DMS79 (cell line): Measurements from ENCODE around the gene KDM2A.
"Not testable (repeated sequence)": the region's sequence is repeated elsewhere in the genome, so short reads cannot be mapped to it uniquely, and the experiment has no call there.

Experiments used
- DNase-seq: peaks from one replicate; lab custom pipeline; 2025; lab: John Stamatoyannopoulos, UW

KDM2A gene

DNA sequence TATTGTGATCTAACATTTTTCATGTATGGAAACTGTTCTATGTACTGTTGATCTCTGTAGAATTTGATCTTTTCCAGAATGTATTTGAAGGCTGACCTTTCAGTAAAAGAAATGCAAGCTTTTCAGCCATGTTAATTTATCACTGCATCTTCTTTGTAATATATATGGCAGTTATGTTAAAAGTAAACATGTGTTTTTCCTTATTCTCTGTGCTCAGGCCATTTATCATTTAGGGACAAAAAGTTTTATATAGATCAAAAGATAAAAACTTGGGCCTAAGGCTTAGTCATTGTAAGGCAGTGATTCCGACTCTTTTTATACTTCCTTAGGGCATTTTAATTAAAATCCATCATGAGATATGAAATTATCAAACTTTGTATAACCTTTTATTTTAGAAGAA is 48.7 kb downstream of the KDM2A start:
- DNase-seq: no peak

DNA sequence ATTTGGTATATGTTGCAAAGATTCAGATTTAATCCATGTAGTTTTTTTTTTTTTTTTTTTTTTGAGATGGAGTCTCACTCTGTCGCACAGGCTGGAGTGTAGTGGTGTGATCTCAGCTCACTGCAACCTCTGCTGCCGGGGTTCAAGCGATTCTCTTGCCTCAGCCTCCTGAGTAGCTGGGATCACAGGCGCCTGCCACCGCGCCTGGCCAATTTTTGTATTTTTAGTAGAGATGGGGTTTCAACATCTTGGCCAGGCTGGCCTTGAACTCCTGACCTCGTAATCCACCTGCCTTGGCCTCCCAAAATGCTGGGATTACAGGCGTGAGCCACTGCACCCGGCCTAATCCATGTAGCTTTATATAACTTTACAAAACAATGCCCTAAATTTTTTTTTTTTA is 49.8 kb downstream of the KDM2A start:
- not testable (repeated sequence) for DNase-seq

GRCh38 chr11:67174311-67174710 is 55.2 kb downstream of the KDM2A start:
- no peak for DNase-seq

DNA sequence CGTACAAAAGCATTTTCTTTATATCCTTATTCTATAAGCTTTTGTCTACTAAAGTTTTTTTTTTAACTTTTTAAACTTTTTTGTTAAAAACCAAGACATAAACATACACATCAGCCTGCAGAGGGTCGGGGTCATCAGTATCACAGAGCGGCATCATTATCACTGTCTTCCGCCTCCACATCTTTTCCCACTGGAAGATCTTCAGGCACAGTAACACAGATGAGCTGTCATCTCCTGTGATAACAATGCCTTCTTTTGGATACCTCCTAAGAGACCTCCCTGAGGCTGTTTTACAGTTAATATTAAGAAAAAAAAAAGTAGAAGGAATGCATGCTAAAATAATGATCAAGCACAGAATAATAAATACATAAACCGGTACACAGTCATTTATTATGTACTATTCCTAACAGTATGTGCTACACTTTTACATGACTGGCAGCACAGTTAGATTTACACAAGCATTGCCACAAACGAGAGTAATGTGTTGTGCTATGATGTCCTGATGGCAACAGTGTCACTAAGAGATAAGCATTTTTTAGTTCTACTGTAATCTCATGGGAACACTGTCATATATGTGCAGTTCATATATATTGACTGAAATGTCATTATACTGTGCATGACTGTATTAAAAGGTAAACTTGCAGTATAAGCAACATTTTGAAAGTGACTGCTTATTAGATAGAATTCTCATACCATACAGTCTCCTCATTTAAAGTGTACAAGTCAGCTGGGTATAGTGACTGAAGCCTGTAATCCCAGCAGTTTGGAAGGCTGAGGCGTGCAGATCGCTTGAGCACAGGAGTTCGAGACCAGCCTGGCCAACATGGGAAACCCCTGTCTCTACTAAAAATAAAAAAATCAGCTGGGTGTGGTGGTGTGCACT is 58.6 kb downstream of the KDM2A start:
- no peak for DNase-seq

DNA sequence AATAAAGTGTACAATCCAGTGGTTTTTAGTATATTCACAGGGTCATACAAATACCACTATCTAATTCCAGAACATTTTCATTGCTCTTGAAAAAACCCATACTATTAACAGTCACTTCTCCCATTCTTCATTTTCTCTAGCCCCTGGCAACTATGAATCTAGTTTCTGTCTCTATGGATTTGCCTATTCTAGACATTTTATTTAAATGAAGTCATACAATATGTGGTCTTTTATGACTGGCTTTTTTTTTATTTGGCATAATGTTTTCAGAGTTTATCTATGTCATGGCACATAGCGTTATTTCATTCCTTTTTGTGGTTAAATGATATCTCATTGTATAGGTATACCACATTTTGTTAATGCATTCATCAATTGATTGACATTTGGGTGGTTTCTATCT is 59.4 kb downstream of the KDM2A start:
- DNase-seq: no peak

GRCh38 chr11:67178878-67179277 is 59.8 kb downstream of the KDM2A start:
- no peak for DNase-seq

GRCh38 chr11:67179892-67180490 is 60.9 kb downstream of the KDM2A start:
- no peak for DNase-seq

- DNase-seq: no peak
Measured at GRCh38 chr11:67194096-67194495, 75.0 kb downstream of the KDM2A start.

DNA sequence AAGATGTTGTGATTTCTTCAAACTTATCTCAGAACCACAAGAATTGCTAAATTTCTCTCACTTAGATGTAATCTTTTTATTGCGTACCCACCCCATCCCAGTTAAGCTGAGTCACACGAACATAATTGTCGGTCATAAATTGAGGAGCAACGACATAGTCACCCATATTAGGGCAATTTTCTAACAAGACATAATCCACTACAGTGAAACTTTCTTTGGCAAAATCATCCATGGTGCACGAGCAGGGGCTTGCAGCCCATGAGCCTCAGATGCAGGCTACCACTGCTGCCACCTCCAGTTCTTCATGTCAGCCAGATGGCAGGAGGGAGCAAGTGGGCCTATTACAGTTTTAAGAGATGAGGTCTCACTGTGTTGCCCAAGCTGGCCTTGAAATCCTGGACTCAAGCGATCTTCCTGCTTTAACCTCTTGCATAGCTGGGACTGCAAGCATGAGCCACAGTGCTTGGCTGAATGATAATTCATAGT is 77.0 kb downstream of the KDM2A start:
- no peak for DNase-seq

GRCh38 chr11:67197606-67198005 is 78.5 kb downstream of the KDM2A start:
- no peak for DNase-seq

GRCh38 chr11:67198781-67199180 is 79.7 kb downstream of the KDM2A start:
- DNase-seq: not testable (repeated sequence)

- no peak for DNase-seq
Measured at GRCh38 chr11:67199751-67200150, 80.7 kb downstream of the KDM2A start.

DNA sequence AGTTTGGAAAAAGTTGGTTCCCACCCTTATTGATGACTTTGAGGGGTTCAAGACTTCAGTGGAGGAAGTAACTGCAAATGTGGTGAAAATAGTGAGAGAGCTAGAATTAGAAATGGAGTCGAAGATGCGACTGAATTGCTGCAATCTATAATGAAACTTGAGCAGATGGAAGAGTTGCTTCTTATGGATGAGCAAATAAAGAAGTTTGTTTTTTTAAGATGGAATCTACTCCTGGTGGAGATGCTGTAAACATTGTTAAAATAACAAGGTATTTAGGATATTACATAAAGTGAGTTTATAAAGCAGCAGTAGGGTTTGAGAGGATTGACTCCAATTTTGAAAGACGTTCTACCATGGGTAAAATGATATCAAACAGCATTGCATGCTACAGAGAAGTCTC is 83.0 kb downstream of the KDM2A start:
- no peak for DNase-seq

GRCh38 chr11:67204822-67205221 is 85.8 kb downstream of the KDM2A start:
- DNase-seq: no peak

DNA sequence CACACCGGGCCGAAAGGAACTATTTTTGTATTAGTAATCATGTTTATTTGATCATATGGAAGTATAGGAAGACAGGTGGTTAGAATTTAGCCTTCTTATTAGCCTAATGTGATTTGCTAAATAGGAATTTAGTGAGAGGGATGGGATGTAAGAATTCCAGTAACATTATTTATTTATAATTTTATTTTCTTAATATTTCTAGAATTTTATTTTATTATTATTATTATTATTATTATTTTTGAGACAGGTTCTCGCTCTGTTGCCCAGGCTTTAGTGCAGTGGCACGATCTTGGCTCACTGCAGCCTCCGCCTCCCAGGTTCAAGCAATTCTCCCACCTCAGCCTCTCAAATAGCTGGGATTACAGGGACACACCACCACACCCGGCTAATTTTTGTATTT is 90.2 kb downstream of the KDM2A start:
- DNase-seq: not testable (repeated sequence)

GRCh38 chr11:67211656-67212436 is 92.8 kb downstream of the KDM2A start:
- DNase-seq: no peak

DNA sequence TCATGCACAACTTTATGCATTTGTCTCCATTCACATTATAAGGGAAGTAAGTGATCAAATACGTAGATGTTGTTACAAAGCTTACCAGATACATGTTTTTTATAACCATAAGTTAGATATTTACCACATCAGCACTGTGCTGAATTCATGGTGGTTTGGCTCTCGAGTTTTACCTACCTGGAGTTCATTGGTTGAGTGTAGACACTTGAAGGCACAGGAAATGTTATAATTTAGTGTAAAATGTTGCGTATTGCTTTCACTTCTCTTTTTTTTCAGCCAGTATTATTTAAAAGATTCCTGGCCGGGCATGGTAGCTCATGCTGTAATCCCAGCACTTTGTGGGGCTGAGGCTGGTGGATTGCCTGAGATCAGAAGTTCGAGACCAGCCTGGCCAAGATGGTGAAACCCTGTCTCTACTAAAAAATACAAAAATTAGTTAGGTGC is 94.1 kb downstream of the KDM2A start:
- no peak for DNase-seq

DNA sequence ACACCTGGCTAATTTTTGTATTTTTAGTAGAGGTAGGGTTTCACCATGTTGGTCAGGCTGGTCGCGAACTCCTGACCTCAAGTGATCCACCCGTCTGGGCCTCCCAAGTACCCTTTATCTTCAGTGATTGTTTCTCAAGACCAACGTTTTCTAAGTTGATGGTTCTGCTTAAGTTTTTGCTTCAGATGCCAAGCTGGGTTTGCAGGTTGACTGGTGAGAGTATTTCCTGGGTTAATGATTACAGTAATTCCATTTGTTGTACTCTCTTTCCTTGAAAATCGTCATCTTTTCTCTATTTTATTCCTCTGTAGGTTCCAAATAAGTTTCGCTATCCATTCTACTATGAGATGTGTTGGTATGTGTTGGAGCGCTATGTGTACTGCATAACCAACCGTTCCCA is 108.7 kb downstream of the KDM2A start:
- DNase-seq: no peak

- no peak for DNase-seq
Measured at GRCh38 chr11:67230406-67230805, 111.3 kb downstream of the KDM2A start.

DNA sequence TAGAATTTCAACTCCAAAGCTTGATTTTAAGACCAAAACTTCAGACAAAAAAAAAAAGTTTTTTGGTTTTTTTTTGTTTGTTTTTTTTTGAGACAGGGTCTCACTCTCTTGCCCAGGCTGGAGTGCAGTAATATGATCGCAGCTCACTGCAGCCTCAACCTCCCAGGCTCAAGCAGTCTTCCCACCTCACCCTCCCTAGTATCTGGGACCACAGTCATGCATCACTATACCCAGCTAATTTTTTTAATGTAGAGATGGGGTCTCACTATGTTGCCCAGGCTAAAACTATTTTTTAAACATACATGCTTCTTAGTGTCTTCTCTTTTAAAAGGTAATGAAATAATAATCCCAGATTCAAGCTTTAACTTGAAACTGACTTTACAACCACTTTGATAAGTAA is 111.8 kb downstream of the KDM2A start:
- DNase-seq: no peak

GRCh38 chr11:67233584-67234190 is 114.6 kb downstream of the KDM2A start:
- DNase-seq: no peak

GRCh38 chr11:67234571-67234970 is 115.5 kb downstream of the KDM2A start:
- not testable (repeated sequence) for DNase-seq
